CD4-positive, alpha-beta T cell treated with Interleukin-12 subunit alpha and Interleukin-12 subunit beta, for 1 hour (primary cell): Measurements from ENCODE around the gene MYL4.
"Not testable (repeated sequence)": the region's sequence is repeated elsewhere in the genome, so short reads cannot be mapped to it uniquely, and the experiment has no call there.

Experiments
- DNase-seq: peaks from one replicate; pipeline ENCODE4 v3.0.0-alpha.2; 2020

The MYL4 gene

GRCh38 chr17:47197821-47198220 is 11.3 kb upstream of the MYL4 start:
- DNase-seq, result no peak

DNA sequence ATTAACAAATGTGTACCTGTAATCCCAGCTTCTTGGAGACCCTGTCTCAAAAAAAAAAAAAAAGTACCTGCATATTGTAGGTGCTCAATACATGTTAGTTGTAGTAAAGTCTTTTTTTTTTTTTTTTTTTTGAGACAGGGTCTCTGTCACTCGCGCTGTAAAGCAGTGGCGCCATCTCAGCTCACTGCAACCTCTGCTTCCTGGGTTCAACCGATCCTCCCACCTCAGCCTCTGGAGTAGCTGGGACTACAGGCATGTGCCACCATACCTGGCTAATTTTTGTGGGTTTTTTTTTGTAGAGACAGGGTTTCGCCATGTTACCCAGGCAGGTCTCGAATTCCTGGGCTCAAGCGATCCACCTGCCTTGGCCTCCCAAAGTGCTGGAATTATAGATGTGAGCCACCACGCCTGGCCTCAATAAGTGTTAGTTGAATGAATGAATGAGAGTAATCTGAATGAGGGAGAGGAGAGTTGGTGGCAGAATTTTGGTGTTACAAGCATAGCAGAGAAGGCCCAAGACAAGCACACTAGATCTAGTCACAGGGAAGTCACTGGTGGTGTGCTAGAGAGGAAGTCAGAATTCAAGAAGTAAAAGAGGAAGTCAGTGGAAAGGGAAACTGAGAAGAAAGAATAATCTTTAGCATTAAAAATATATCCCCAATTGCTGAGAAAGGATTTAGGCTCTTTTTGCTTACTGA is 9.4 kb upstream of the MYL4 start:
- DNase-seq, result no peak

GRCh38 chr17:47200325-47200664 is 8.9 kb upstream of the MYL4 start:
- DNase-seq, result no peak

DNA sequence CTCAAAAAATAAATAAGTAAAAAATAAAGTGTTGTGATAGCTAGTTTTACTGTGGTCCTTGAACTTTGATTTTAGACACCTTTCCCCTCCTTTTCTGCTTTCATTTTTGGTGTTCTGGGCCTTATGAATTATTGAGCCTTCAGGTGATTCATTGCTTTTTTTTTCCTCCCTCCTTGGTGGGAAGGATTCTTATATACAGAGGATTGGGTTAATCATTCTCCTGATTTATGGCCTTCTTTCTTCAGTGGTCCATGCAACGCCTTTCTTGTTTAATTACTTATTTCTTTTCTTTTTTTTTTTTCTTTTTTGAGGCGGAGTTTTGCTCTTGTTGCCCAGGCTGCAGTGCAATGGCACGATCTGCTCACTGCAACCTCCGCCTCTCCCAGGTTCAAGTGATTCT is 8.0 kb upstream of the MYL4 start:
- no peak for DNase-seq

DNA sequence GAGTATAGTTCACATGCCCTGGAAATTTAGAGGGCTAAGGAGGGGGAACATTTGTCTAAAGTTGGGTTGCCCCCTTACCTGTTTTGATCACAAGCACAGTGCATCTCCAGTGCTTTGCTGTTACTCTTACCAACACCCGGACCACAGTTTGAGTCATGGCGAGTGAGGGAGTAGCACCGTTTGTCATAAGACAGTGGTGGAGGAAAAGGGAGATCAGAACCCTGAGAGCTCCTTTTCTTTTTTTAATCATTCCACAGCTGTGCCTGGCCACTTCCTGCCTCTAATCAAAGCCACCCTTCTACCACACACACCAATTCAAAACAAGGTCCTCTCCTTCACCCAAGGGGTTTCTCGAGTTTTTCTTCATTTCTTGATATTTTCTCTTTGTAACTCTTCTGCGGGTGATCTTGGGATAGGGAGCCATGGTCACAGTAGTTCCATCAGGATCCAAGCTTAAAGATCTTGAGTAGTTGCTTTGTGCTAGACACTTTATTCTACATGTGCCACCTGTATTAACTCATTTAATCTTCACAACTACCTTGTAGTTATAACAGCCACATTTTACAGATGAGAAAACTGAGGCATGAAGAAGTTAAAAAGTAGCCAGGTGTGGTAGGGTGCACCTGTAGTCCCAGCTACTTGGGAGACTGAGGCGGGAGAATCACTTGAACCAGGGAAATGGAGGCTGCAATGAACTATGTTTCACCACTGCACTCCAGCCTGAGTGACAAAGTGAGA is 5.0 kb upstream of the MYL4 start:
- peak; percentile 63 for DNase-seq

DNA sequence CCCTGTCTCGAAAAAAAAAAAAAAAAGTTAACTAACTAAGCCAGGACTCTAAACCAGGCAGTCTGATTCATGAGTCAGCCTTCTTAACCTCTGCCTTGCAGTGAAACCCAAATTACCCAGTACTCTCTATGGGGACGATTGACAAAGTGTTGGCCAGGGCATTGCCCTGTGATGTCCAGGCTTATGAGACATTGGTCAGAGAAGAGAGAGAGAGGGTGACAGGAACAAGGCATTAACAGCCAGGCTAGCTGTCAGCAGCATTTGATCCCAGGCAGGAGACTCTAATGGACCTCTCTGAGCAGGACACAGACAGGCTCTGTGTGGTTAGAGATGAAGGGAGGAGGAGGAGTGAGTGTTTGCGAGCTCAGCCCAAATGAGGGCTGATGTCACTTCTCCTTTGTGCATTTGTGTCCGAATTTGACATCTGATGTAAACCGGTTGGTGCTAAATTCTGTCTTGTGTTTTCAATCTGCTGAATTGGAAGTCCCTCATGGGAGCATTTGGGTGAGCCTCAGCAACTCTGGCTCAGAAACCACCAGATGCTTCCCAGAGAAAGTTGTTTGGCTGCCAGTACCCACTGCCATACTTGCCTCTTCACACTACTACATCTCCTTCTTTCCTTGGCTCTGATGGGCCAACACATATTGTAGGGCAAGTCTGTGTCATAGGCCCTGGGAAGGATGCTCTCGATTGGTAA is 4.3 kb upstream of the MYL4 start:
- peak; percentile 51 for DNase-seq

GRCh38 chr17:47205419-47205963 is 3.7 kb upstream of the MYL4 start:
- peak; percentile 78 for DNase-seq

DNA sequence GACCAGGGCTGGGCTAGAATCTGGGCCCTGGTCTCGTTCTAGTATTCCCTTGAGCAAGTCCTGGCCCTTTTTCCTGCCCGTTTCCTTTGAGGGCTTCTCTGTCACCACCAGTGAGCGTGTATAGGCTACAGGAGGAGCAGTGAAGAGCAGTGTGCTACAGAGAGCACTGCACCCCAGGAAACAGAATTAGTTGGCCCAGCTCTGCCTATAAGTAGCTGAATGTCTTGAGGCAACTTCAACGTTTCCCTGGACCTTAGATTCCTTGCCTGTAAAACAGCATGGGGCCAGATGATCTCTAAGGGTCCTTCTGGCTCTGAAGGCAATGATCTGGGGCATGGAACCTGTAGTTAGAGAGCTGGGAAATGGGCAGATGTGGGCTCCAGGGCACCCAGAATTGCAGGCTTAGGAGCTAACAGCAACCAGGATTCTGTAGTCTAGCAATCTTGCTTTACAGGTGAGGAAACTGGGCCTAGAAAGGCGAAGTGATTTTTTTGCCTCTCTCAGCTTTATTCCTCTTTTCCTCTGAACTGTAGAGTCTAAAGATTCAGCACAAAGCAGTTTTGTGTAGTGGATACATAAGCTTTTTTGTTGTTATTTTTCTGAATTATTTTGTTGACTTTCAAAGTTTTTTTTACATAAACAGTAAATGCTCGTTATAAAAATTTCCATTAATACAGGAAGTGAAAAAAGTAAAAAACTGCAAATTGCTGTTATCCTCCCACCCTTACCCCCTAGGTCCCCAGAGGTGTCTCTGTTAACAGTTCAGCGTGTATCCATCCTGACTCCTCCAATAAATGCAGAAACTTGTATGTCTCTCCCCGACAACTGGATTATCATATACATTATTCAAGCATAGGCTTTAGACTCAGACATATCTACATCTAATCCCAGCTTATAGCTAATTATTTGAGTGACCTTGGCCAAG is 1.7 kb upstream of the MYL4 start:
- no peak for DNase-seq

DNA sequence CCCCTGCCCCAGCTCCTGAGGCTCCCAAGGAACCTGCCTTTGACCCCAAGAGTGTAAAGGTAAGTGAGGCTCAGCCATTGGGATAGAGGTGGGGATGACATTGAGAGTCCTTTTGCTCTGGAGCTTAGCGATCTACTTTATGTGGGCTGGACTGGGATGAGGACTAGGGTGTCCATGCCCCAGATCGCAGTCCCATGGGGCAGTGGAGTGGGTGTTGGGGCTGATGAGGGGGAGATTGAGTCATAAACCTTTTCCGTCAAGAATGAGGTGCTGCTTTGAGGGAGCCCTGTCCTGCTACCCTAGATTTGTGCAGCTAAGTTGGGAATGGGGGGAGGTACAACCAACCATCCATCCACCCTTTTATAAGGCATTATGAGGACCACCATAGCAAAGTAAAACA is 351 bp downstream of the MYL4 start:
- DNase-seq, result no peak

DNA sequence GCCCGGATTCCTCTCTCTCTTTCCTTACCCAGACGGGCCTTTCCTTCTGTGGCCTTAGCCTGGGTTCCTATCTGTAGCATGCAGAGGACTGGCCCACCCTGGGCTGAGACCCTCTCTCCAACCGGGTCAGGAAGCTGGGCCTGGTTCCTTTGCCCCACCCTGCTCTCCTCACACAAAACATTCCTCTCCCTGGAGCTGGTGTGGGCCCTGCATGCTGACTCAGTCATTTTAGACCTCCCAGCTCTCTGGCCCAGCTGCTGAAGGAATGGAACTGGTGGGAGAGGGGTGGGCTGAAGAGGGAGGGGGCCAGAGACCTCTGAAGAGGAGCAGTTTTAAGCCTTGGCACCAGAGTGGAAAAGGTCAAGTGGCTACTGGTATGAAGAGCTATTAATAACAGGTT is 957 bp downstream of the MYL4 start:
- DNase-seq, result no peak

DNA sequence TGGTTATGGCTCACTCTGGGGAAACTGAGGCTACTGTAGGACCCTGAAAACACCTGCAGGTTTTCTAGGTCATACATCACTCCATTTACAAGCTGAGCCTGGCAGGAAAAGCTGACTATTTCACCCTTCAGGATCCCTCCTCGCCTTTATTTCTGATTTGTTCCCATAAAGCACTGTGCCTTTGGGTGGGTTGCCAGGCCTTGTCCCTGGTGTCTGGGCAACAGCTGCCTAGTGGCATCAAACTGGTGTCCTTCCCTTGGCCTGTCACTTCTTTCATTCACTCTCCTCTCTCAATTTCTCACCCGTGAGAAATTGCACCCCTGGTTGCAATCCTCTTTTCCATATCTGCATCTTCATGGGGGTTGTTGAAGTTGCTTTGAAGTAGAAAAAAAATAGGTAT is 1.6 kb downstream of the MYL4 start:
- DNase-seq, result no peak

DNA sequence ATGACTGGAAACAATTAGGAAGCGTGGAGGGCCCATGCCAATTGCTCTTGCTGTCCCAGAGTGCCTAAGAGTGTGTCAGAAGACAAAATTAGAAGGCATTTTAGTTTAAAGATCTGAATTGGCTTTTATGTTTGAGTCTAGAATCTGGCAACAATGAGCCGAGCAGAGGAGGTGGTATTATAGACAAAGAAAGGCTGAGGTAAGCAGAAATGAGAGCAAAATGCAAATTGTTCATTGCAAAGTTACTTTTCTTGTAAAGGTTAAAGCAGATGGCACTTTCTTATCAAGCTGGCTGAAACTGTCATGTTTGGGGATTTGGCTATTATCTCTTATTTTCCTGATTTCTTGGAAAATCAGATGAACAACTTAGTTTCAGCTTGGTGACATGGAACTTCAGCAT is 3.3 kb downstream of the MYL4 start:
- DNase-seq, result no peak

DNA sequence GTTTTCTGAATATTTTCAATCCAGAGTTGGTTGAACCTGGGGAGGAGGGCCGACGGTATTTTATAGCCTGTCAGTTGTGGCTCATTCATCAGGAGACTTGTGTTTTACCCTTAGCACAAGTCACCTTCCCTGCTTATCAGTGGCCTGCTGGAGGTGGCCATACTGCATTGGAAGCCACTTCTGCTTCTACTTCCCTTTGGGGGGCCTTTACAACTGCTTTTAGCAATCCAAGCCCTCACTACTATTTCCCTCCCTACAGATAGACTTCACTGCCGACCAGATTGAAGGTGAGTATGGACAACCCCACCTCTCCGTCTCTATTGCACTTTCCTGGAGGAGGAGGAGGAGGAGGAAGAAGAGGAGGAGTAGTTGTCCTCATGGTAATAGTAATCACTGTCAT is 4.4 kb downstream of the MYL4 start:
- DNase-seq, result no peak

DNA sequence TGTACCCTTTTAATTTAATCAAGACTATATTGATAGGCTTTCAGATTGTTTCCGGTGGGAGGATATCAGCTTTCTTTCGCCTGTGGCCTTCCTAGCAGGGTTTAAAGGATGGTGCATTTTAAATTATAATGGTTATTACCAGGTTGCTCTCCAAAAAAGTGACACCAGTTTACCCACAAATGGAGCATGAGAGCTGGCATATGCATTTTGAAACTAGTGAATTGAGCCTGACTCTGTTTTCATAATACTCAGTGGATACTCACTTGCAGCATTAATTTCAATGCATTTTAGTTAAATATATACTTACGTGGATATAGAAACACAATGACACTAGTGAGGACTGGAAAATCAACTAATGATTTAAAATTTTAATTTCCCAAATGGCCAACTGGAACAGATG is 5.8 kb downstream of the MYL4 start:
- no peak for DNase-seq

- DNase-seq, result not testable (repeated sequence)
Measured at GRCh38 chr17:47216821-47217220, 7.7 kb downstream of the MYL4 start.

- DNase-seq, result peak; percentile 53
Measured at GRCh38 chr17:47217279-47217678, 8.1 kb downstream of the MYL4 start.

DNA sequence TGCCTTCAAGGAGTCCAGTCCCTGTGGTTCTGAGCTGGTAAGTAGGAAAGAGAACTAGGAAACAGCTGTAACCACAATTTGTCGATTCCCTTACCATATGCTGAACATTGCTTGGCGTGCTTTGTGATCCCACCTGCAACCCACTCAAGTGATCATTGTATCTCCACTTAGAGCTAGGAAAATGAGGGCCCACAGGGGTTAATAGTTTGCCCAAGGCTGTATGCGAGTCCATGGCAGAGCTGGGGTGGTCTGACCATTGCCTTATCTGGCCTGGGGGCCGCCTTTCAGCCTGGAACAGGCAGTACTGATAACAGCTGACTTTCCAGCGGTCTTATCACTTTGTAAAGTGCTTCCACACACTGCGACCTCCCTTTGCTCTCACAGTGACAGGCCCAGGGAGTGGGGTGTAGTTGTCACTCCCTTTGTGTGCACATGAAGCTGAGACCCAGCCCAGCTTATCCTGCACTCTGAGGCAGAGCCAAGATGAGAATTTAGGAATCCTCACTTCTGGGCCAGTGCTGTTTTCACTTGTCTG is 9.8 kb downstream of the MYL4 start:
- DNase-seq, result no peak

- no peak for DNase-seq
Measured at GRCh38 chr17:47219621-47220475, 10.7 kb downstream of the MYL4 start.

DNA sequence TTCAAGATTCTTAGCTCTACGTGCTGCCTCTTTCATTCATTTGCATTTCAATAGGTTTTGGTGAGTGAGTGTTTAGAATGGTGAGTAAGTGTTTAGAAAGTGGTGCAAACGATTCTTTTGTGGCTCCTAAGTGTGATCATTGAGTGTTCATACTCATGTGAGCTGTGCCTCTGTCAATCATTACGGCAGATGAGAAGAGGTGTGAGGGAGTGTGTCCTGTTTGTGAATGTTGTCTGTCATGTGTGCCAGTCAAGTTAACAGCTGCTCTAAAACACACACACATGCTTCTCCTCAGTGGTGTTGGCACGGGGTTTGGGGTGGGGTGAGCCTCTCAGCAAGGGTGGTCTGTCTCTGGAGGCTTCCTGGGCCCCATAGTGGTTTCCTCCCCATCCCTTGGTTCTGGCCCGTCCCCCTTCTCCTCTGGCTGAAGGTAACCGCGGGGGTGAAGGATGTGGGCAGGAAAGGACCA is 11.4 kb downstream of the MYL4 start:
- DNase-seq, result peak; percentile 46

DNA sequence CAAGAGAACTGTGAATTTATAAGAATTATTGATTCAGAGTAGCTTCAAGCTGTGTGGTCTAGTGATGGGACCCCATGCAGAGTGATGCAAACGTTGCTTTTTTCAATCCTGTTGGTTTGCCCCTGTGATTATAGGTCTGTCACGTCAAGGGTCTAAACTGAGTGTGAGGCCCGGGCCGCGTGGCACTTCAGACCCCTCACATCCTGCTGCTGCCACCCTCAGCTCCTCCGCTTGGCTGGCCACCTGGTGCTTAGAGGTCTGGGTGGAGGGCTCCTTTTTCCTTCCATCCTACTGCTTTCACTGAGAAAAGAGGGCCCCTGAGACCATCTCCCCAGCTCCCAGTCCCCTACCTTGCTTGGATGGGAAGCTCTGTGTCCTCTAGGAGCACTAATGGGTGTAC is 12.0 kb downstream of the MYL4 start:
- DNase-seq, result no peak

- DNase-seq, result no peak
Measured at GRCh38 chr17:47222047-47222446, 12.9 kb downstream of the MYL4 start.
